PFSK-1 (cell line): ENCODE data around the gene ITFG2.

ENCODE experiments used
- FOXP2 ChIP-seq: optimal IDR thresholded peaks from 2 replicates; pipeline ENCODE3; 2011; ENCODE audit warnings: borderline replicate concordance, control low read depth, inconsistent platforms; ENCODE audit not compliant: insufficient read depth; ENCODE audit errors: extremely low read length, extremely low read depth
- SIN3A ChIP-seq: IDR thresholded peaks from 2 replicates; pipeline ENCODE4 v1.6.1; 2012; ENCODE audit warnings: mild to moderate bottlenecking, low read length, moderate library complexity, borderline replicate concordance; ENCODE audit not compliant: insufficient read depth
- TAF1 ChIP-seq: IDR thresholded peaks from 2 replicates; pipeline ENCODE4 v1.6.1; 2012; ENCODE audit warnings: low read length, control low read depth, borderline replicate concordance; ENCODE audit not compliant: insufficient read depth
- TF ChIP-seq, protein P1 (sequence below), 2 experiments: IDR thresholded peaks; 2 replicates each; pipeline versions ENCODE4 v1.6.1 to v1.8.0; 2011 to 2012; ENCODE audit warnings: low read depth in 2 of 2, low read length in 2 of 2, control low read depth in 1 of 2, inconsistent platforms in 1 of 2, mild to moderate bottlenecking in 1 of 2, moderate library complexity in 1 of 2; ENCODE audit not compliant: insufficient read depth in 1 of 2

DNA sequence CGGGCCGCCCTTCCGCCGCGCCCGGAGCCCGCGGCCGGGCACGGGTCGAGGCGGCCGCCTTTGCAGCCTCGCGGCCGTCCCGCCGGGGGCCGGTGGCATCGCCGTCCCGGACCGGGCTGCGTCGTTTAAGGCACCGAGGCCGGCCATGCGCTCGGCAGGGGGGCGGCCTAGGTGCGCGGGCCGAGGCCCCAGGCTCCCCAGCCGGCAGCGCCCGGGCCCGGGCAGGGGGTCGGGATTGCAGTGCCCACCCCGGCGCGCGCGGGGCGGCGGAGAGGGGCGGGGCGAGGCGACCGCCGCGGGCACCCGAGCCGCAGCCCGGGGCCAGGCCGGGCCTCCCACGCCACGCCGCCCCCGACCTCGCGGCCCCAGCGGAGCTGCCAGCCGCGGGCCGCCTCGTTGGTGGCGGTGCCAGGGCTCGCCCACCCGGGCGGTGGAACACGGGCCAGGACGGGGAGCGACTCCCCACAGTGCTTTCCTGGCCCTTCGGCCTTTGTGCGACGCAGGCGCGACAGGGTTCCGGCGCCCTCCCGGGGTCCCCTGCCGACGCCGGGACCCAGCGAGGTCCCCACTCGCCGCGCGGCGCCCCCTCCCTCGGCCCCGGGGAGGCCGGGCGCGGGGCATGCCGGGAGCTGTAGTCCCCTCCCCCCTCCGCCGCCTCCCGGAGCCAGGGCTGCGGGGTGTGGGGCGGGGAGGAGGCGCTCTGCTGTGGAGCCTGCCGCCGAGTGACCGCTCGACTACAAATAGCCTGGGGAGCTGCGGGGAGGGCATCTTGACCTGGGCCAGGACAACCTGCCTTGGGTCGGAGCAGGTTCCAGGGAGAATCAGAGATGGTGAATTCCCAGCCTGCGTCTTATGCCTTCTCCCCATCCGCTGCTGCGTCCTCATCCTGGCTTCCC lies 16.9 kb upstream of the ITFG2 start:
- TF ChIP-seq, protein P1, sequence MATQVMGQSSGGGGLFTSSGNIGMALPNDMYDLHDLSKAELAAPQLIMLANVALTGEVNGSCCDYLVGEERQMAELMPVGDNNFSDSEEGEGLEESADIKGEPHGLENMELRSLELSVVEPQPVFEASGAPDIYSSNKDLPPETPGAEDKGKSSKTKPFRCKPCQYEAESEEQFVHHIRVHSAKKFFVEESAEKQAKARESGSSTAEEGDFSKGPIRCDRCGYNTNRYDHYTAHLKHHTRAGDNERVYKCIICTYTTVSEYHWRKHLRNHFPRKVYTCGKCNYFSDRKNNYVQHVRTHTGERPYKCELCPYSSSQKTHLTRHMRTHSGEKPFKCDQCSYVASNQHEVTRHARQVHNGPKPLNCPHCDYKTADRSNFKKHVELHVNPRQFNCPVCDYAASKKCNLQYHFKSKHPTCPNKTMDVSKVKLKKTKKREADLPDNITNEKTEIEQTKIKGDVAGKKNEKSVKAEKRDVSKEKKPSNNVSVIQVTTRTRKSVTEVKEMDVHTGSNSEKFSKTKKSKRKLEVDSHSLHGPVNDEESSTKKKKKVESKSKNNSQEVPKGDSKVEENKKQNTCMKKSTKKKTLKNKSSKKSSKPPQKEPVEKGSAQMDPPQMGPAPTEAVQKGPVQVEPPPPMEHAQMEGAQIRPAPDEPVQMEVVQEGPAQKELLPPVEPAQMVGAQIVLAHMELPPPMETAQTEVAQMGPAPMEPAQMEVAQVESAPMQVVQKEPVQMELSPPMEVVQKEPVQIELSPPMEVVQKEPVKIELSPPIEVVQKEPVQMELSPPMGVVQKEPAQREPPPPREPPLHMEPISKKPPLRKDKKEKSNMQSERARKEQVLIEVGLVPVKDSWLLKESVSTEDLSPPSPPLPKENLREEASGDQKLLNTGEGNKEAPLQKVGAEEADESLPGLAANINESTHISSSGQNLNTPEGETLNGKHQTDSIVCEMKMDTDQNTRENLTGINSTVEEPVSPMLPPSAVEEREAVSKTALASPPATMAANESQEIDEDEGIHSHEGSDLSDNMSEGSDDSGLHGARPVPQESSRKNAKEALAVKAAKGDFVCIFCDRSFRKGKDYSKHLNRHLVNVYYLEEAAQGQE (IDR thresholded peaks at IDR 0.05; ENCODE audit: insufficient read depth in 1 of 2, low read depth in 2 of 2, low read length in 2 of 2) = 0 out of 4 replicates have a peak, but pooled peaks of 1 of the 2 experiments have one; percentile 7
- TF ChIP-seq FOXP2 (peak; percentile 31), TAF1 (peak; percentile 45; the same call in 1 of the 2 replicates), SIN3A (no peak)
